Mucosa of descending colon (tissue), 3 donors: ENCODE results near the gene CHST8. TPM values are rescaled to one million over a fixed set of nuclear protein-coding genes. Genes with fewer than 3 reads are reported as not detected.

Source experiments
- ATAC-seq: fragments of 200-7000 bp; cut with Tn5 transposase; one replicate; pipeline ENCODE4 v1.9.1; 2020; ENCODE audit warnings: mild to moderate bottlenecking, moderate library complexity
- DNase-seq, 3 donors: peaks; one replicate each; pipeline ENCODE4 v3.0.0-alpha.2; 2020
- H3K36me3 ChIP-seq: fragments of 200-600 bp; one replicate; pipeline ENCODE4 v1.8.0; 2021; ENCODE audit warnings: low read depth, mild to moderate bottlenecking
- H3K4me1 ChIP-seq: fragments of 200-600 bp; one replicate; pipeline ENCODE4 v1.8.0; 2021; ENCODE audit warnings: low read depth, mild to moderate bottlenecking
- H3K4me3 ChIP-seq: fragments of 200-600 bp; one replicate; pipeline ENCODE4 v1.8.0; 2021; ENCODE audit warnings: mild to moderate bottlenecking
- H3K9me3 ChIP-seq: fragments of 200-600 bp; one replicate; pipeline ENCODE4 v1.8.0; 2021; ENCODE audit warnings: mild to moderate bottlenecking
- CTCF ChIP-seq: fragments of 200-600 bp; IDR thresholded peaks from one replicate; pipeline ENCODE4 v1.8.0; 2022; ENCODE audit warnings: antibody characterized with exemption, mild to moderate bottlenecking
- intact Hi-C, 2 donors: fragments of 100-400 bp; cut with DNase I in 1 of 2; cut with micrococcal nuclease in 1 of 2; formaldehyde crosslinking; loops; one replicate each; pipeline versions ENCODE4 v1.11.0 to v1.11.1; 2022; cut with DNase I, micrococcal nuclease
- total RNA-seq, 3 donors: library from RNA; stranded (reverse); fragmentation: NEBNext Ultra II Directional in 2 of 3; extraction: Animal tissue kit (Norgen Biotek cat#: 25700) in 2 of 3; gene quantifications; one replicate each; pipeline versions ENCODE4 v1.2.1 to v1.2.4, GENCODE V29; 2021 to 2023
- donor health status: DM: no; HTN: no; CAD: no; lungs with moderate emphysema.
- donor health status: DM: no; HTN: no; CAD: no.
- donor health status: DM: no; HTN: yes; CAD: no.

The CHST8 gene
- total RNA-seq, 3 donors from 2014 or later, result 0.31 TPM; not detected in 2

- DNase-seq, result no peak
- no peak for ATAC-seq
- H3K4me3 ChIP-seq, result no peak overlapping the region
- no peaks in the 10 kb centered on the region for H3K9me3 ChIP-seq
- peaks cover 11% of the 10 kb centered on the region for H3K4me1 ChIP-seq
- intact Hi-C loops, result loop anchor here in 1 of 2 donors (10.0 kb wide), 1 partner anchor 106 kb away; no protein-coding TSS in a partner anchor
- H3K36me3 ChIP-seq, result no peaks in the 10 kb centered on the region
- no peak for TF ChIP-seq CTCF
Observed at GRCh38 chr19:33798681-33799111, 176.9 kb downstream of the CHST8 start.

GRCh38 chr19:33799476-33799875 lies 177.7 kb downstream of the CHST8 start:
- H3K9me3 ChIP-seq, result no peaks in the 10 kb centered on the region
- intact Hi-C loops, result loop anchor here in 1 of 2 donors (10.0 kb wide), 1 partner anchor 105 kb away; no protein-coding TSS in a partner anchor
- ATAC-seq, result no peak
- DNase-seq, result no peak
- H3K4me3 ChIP-seq, result no peak overlapping the region
- TF ChIP-seq CTCF, result no peak
- H3K36me3 ChIP-seq, result no peaks in the 10 kb centered on the region
- H3K4me1 ChIP-seq, result peaks cover 19% of the 10 kb centered on the region

- H3K4me1 ChIP-seq, result peaks cover 21% of the 10 kb centered on the region
- DNase-seq, result no peak
- no peaks in the 10 kb centered on the region for H3K36me3 ChIP-seq
- no peak for ATAC-seq
- TF ChIP-seq CTCF, result no peak
- intact Hi-C loops, result no loop called here
- H3K4me3 ChIP-seq, result no peak overlapping the region
- H3K9me3 ChIP-seq, result no peaks in the 10 kb centered on the region
Observed at GRCh38 chr19:33800012-33800680, 178.4 kb downstream of the CHST8 start.

- Histone ChIP-seq H3K4me3 (no peak overlapping the region), H3K36me3 (no peaks in the 10 kb centered on the region), H3K4me1 (peaks cover 31% of the 10 kb centered on the region), H3K9me3 (no peaks in the 10 kb centered on the region)
- DNase-seq (no peak), ATAC-seq (no peak)
- intact Hi-C loops, result no loop called here
- TF ChIP-seq CTCF, result no peak
Observed at GRCh38 chr19:33801411-33801810, 179.7 kb downstream of the CHST8 start.

DNA sequence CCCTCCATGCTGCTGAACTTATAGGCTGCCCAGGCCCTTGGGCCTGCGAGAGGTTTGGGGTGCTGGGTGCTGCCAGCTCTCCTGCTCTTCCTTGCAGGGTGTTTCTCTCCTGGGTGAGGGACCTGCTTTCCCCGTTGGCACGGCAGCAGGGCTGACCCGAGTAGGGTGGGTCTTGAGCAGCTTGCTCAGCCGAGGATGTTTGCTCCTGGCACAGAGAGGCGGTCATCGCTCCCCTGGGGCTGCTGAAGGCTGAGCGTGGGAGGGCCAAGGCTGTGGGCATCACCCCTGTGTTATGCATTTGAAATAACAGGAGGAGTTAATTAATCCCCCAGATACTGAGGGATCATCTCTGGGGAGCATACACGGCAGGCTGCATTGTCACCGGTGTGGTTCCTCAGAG lies 180.2 kb downstream of the CHST8 start:
- no peak overlapping the region for H3K4me3 ChIP-seq
- TF ChIP-seq CTCF, result no peak
- peaks cover 33% of the 10 kb centered on the region for H3K4me1 ChIP-seq
- no peaks in the 10 kb centered on the region for H3K36me3 ChIP-seq
- no peaks in the 10 kb centered on the region for H3K9me3 ChIP-seq
- intact Hi-C loops, result no loop called here
- DNase-seq (no peak), ATAC-seq (no peak)
